Subcutaneous preadipocyte (primary cell): ENCODE measurements around the gene RNF130. TPM values are rescaled to one million over a fixed set of nuclear protein-coding genes. Genes with fewer than 3 reads are reported as not detected.

Source experiments
- small RNA-seq: library from RNA; depleted of rRNA; stranded (forward); fragments of <200 nt; gene quantifications from one replicate; pipeline ENCODE3, GENCODE V24; 2012
- total RNA-seq: library from RNA; depleted of rRNA; stranded (reverse); fragments of >200 nt; gene quantifications from 2 replicates; pipeline ENCODE4 v1.2.3, GENCODE V29; 2012

Gene RNF130, protein sequence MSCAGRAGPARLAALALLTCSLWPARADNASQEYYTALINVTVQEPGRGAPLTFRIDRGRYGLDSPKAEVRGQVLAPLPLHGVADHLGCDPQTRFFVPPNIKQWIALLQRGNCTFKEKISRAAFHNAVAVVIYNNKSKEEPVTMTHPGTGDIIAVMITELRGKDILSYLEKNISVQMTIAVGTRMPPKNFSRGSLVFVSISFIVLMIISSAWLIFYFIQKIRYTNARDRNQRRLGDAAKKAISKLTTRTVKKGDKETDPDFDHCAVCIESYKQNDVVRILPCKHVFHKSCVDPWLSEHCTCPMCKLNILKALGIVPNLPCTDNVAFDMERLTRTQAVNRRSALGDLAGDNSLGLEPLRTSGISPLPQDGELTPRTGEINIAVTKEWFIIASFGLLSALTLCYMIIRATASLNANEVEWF
- total RNA-seq = 15.2 and 18.4 TPM in 2 replicates

DNA sequence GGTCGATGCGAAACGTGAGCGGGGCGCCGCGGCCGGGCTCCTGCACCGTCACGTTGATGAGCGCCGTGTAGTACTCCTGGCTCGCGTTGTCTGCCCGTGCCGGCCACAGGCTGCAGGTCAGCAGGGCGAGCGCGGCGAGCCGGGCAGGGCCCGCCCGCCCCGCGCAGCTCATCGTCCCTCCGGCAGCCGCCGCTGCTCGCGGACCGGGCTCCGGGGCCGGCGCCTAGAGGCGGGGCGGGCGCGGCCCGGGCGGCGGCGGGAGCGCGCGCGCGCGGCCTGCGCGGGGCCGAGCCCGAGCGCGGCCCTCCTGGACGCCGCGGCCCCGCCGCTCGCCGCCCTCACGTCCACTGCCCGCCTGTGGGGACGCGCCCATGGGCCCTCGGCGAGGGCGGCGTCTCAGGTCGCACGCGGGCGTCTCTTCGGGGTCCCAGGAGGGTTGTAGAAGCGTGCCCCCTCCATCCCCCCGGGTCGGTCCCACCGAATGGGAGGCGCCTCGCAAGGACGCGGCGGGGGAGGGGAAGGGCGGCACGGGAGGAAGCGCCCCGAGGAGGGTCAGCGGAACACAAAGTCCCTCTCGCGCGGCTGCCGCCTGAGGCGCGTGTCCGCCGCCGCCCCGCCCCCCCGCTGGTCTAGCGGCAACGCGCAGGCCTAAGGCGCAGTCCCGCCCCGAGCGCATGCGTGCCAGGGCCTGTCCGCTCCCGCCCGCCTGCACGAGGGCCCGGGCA lies at the start of gene RNF130:
Gene RNF130 (minus strand): TSS at position 229 of the 725 bp plus-strand sequence. CDS start 57 bp downstream, at position 172.

GRCh38 chr5:179907556-179908324 lies 163.8 kb downstream of the RNF130 start, which contains the start of gene TBC1D9B:
Gene TBC1D9B, minus strand, starts transcription at chr5:179907897. Its CDS starts 76 bp downstream, at chr5:179907821.

Small RNA genes within 50 kb of the gene (small RNA-seq; reads per million reads assigned to genes)
- 19.5 reads per million, percentile 97 among the genes with 10 or more reads in this experiment for gene MIR340

Other genes starting within 250 kb of the RNF130 start
- 11.1 and 11.4 TPM in 2 replicates for gene MRNIP, start 212.9 kb downstream of the RNF130 start, total RNA-seq
- gene TBC1D9B, start 163.9 kb downstream of the RNF130 start, total RNA-seq = 72.8 and 82.9 TPM in 2 replicates
- gene RASGEF1C, start 137.5 kb upstream of the RNF130 start, total RNA-seq = not detected in 2 replicates
- 19.1 and 29.3 TPM in 2 replicates for gene MAPK9, start 220.3 kb upstream of the RNF130 start, total RNA-seq